Astrocyte (in vitro differentiated cells and primary cell): ENCODE data around the gene GPN2. TPM values are rescaled to one million over a fixed set of nuclear protein-coding genes. Genes with fewer than 3 reads are reported as not detected.

Source experiments
- DNase-seq: peaks from one replicate; pipeline ENCODE4 v3.0.0-alpha.2; 2010; ENCODE audit warnings: low read depth
- FAIRE-seq: peaks from 2 replicates; lab custom pipeline; 2011; peaks lifted over from hg19 to GRCh38; lab: Jason Lieb, UNC
- H2AFZ ChIP-seq: 2 replicates; pipeline ENCODE4 v1.6.0; 2012; ENCODE audit warnings: low read depth, low read length, inconsistent platforms
- H3K27ac ChIP-seq: 2 replicates; pipeline ENCODE4 v1.5.1; 2011; ENCODE audit warnings: low read depth, low read length, inconsistent platforms
- H3K27me3 ChIP-seq: 2 replicates; pipeline ENCODE4 v1.6.0; 2011; ENCODE audit warnings: low read length, inconsistent platforms; ENCODE audit not compliant: insufficient read depth
- H3K36me3 ChIP-seq: 2 replicates; pipeline ENCODE4 v1.5.1; 2011; ENCODE audit warnings: low read length, inconsistent platforms; ENCODE audit not compliant: insufficient read depth
- H3K4me1 ChIP-seq: 2 replicates; pipeline ENCODE4 v1.5.1; 2011; ENCODE audit warnings: low read length, inconsistent platforms; ENCODE audit not compliant: insufficient read depth
- H3K4me2 ChIP-seq: 2 replicates; pipeline ENCODE4 v1.6.0; 2012; ENCODE audit warnings: low read length, inconsistent platforms
- H3K4me3 ChIP-seq: 2 replicates; pipeline ENCODE4 v1.5.1; 2011; ENCODE audit warnings: low read depth, mild to moderate bottlenecking, low read length, inconsistent platforms; ENCODE audit not compliant: insufficient read depth
- H3K79me2 ChIP-seq: 2 replicates; pipeline ENCODE4 v1.6.0; 2012; ENCODE audit warnings: mild to moderate bottlenecking, low read length, inconsistent platforms; ENCODE audit not compliant: insufficient read depth
- H3K9ac ChIP-seq: 2 replicates; pipeline ENCODE4 v1.6.0; 2012; ENCODE audit warnings: mild to moderate bottlenecking, low read length, inconsistent platforms
- H3K9me3 ChIP-seq: 2 replicates; pipeline ENCODE4 v1.5.1; 2012; ENCODE audit warnings: low read depth, mild to moderate bottlenecking, low read length, inconsistent platforms; ENCODE audit not compliant: insufficient read depth
- H4K20me1 ChIP-seq: 2 replicates; pipeline ENCODE4 v1.6.0; 2012; ENCODE audit warnings: low read length, inconsistent platforms; ENCODE audit not compliant: insufficient read depth
- H3K27ac Mint-ChIP-seq: one replicate; pipeline ENCODE4 v1.8.0; 2021; ENCODE audit warnings: mild to moderate bottlenecking, mixed read lengths; ENCODE audit not compliant: unreplicated experiment
- H3K27me3 Mint-ChIP-seq: one replicate; pipeline ENCODE4 v1.8.0; 2021; ENCODE audit warnings: low read depth, mixed read lengths; ENCODE audit not compliant: unreplicated experiment
- H3K36me3 Mint-ChIP-seq: one replicate; pipeline ENCODE4 v1.8.0; 2021; ENCODE audit warnings: low read depth, mixed read lengths; ENCODE audit not compliant: unreplicated experiment
- H3K4me1 Mint-ChIP-seq: one replicate; pipeline ENCODE4 v1.8.0; 2021; ENCODE audit warnings: low read depth, mixed read lengths; ENCODE audit not compliant: unreplicated experiment
- H3K4me3 Mint-ChIP-seq: one replicate; pipeline ENCODE4 v1.8.0; 2021; ENCODE audit warnings: mild to moderate bottlenecking, moderate library complexity, mixed read lengths; ENCODE audit not compliant: unreplicated experiment
- H3K9me3 Mint-ChIP-seq: one replicate; pipeline ENCODE4 v1.8.0; 2021; ENCODE audit warnings: mild to moderate bottlenecking, mixed read lengths; ENCODE audit not compliant: unreplicated experiment
- CTCF ChIP-seq: IDR thresholded peaks from 2 replicates; pipeline ENCODE4 v1.5.1; 2011; ENCODE audit warnings: low read depth, mild to moderate bottlenecking, inconsistent platforms, low read length, moderate library complexity; ENCODE audit not compliant: insufficient read depth
- EZH2 ChIP-seq: IDR thresholded peaks from 2 replicates; pipeline ENCODE4 v1.6.1; 2012; ENCODE audit warnings: mild to moderate bottlenecking, low read length, inconsistent platforms; ENCODE audit not compliant: insufficient read depth
- total RNA-seq: library from RNA; stranded (reverse); gene quantifications from 2 replicates; pipeline ENCODE4 v1.2.1, GENCODE V29; 2021

GPN2 gene
- total RNA-seq, 1 donor from 2014 or later: 24.5 TPM

GRCh38 chr1:26855636-26856035 is 34.4 kb downstream of the GPN2 start:
- no peak overlapping the region for H3K4me3 ChIP-seq
- no peak for DNase-seq
- TF ChIP-seq CTCF: no peak
- TF ChIP-seq EZH2: no peak

GRCh38 chr1:26854906-26855305 is 35.2 kb downstream of the GPN2 start:
- Mint-ChIP-seq H3K4me1 (no peaks in the 10 kb centered on the region), H3K4me3 (no peak overlapping the region), H3K9me3 (peaks cover 3% of the 10 kb centered on the region), H3K27ac (no peak overlapping the region), H3K27me3 (no peaks in the 10 kb centered on the region), H3K36me3 (peaks cover 27% of the 10 kb centered on the region)
- no peak for TF ChIP-seq EZH2
- no peak for TF ChIP-seq CTCF
- Histone ChIP-seq H3K27ac (no peak overlapping the region), H3K4me2 (no peak overlapping the region), H3K36me3 (peaks cover 24% of the 10 kb centered on the region), H3K4me1 (no peaks in the 10 kb centered on the region), H4K20me1 (no peaks in the 10 kb centered on the region), H3K79me2 (no peaks in the 10 kb centered on the region), H3K9me3 (no peaks in the 10 kb centered on the region), H3K9ac (no peak overlapping the region), H3K4me3 (no peak overlapping the region), H3K27me3 (no peaks in the 10 kb centered on the region), H2AFZ (no peak overlapping the region)
- DNase-seq: no peak
- no peak for FAIRE-seq

More at GRCh38 chr1:26855636-26856035, 34.4 kb downstream of the GPN2 start:
- no peak for FAIRE-seq
- Histone ChIP-seq H3K4me1 (no peaks in the 10 kb centered on the region), H4K20me1 (no peaks in the 10 kb centered on the region), H3K27ac (no peak overlapping the region), H3K4me2 (no peak overlapping the region), H3K79me2 (no peaks in the 10 kb centered on the region), H2AFZ (no peak overlapping the region), H3K27me3 (no peaks in the 10 kb centered on the region), H3K9me3 (no peaks in the 10 kb centered on the region), H3K36me3 (peaks cover 24% of the 10 kb centered on the region), H3K9ac (no peak overlapping the region)
- no peak overlapping the region for H3K27ac Mint-ChIP-seq
- H3K27me3 Mint-ChIP-seq: no peaks in the 10 kb centered on the region
- no peak overlapping the region for H3K4me3 Mint-ChIP-seq
- H3K36me3 Mint-ChIP-seq: peaks cover 22% of the 10 kb centered on the region
- H3K4me1 Mint-ChIP-seq: no peaks in the 10 kb centered on the region
- H3K9me3 Mint-ChIP-seq: peaks cover 3% of the 10 kb centered on the region

- Histone ChIP-seq H2AFZ (no peak overlapping the region), H4K20me1 (peaks cover 4% of the 10 kb centered on the region), H3K9ac (no peak overlapping the region), H3K4me2 (no peak overlapping the region), H3K36me3 (peaks cover 24% of the 10 kb centered on the region), H3K4me1 (peaks cover 11% of the 10 kb centered on the region), H3K79me2 (no peaks in the 10 kb centered on the region), H3K4me3 (no peak overlapping the region), H3K27me3 (no peaks in the 10 kb centered on the region), H3K9me3 (no peaks in the 10 kb centered on the region), H3K27ac (no peak overlapping the region)
- H3K36me3 Mint-ChIP-seq: peaks cover 33% of the 10 kb centered on the region
- TF ChIP-seq EZH2: no peak
- TF ChIP-seq CTCF: no peak
- no peak overlapping the region for H3K27ac Mint-ChIP-seq
- no peak for FAIRE-seq
- no peaks in the 10 kb centered on the region for H3K9me3 Mint-ChIP-seq
- H3K27me3 Mint-ChIP-seq: no peaks in the 10 kb centered on the region
- no peak overlapping the region for H3K4me3 Mint-ChIP-seq
- no peak for DNase-seq
- H3K4me1 Mint-ChIP-seq: peaks cover 4% of the 10 kb centered on the region
These were observed 36.5 kb downstream of the GPN2 start for GRCh38 chr1:26853600-26853999.
